Kidney capillary endothelial cell (primary cell): ENCODE results near the gene TUBA3E.
A peak's percentile ranks its signal among the peaks of the same experiment; 100 is the strongest.
"Not testable (repeated sequence)": the region's sequence is repeated elsewhere in the genome, so short reads cannot be mapped to it uniquely, and the experiment has no call there.

Experiments used
- DNase-seq: peaks from one replicate; pipeline ENCODE4 v3.0.0-alpha.2; 2018; ENCODE audit warnings: low spot score

Gene TUBA3E

DNA sequence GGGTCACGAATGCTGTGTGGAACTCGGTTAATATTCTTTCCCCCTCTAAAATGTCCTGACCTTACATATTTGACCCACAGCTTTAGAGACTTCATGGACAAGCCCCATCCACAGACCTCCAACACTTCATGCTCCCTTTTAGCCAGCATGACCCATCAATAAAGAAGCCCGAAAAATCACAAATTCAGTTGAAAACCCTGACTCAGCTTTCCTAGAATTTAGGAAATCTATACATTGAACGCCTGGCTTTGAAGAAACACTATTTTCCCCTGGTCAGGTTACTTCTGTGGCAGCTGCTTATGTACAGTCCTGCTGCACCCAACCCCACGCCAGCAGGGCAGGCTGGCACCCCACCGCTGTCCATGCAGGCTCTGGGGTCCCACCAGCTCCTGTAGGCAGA lies 6.9 kb downstream of the TUBA3E start:
- not testable (repeated sequence) for DNase-seq

DNA sequence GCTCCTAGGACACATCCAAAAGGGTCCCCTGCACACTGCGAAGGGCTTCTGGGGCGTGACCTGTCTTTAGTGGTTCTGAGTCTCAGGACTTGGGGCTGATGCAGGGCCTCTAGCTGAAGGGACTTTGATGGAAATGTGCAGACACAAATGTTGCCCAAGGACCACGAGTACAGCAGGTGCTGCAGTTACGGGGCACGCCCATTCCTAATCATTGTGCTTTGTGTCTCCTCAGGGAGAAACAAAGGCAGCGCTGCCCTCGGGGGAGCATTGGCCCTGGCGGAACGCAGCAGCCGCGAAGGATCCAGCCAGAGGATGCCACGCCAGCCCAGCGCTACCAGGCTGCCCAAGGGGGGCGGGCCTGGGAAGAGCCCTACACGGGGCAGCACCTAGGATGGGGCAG lies 8.0 kb downstream of the TUBA3E start:
- DNase-seq: no peak

DNA sequence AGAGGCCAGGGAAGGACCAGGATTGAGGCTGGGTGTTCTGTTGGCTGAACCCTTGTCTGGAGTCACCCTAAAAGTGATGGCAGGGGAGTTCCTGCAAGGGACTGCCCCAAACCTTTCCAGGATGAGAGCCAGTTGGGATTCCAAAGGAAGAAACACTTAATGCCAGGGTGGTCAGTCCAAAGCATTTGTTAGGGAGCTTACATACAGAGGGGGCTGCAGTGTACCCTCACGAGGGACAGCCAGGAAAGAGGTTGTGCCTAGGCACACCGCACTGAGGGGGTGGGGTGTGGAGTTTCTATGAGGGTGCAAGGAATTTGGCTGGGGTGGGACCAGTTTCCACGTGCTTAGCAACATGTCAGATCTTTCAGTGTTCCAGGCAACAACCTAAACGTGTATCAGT lies 9.3 kb downstream of the TUBA3E start:
- DNase-seq: not testable (repeated sequence)

DNA sequence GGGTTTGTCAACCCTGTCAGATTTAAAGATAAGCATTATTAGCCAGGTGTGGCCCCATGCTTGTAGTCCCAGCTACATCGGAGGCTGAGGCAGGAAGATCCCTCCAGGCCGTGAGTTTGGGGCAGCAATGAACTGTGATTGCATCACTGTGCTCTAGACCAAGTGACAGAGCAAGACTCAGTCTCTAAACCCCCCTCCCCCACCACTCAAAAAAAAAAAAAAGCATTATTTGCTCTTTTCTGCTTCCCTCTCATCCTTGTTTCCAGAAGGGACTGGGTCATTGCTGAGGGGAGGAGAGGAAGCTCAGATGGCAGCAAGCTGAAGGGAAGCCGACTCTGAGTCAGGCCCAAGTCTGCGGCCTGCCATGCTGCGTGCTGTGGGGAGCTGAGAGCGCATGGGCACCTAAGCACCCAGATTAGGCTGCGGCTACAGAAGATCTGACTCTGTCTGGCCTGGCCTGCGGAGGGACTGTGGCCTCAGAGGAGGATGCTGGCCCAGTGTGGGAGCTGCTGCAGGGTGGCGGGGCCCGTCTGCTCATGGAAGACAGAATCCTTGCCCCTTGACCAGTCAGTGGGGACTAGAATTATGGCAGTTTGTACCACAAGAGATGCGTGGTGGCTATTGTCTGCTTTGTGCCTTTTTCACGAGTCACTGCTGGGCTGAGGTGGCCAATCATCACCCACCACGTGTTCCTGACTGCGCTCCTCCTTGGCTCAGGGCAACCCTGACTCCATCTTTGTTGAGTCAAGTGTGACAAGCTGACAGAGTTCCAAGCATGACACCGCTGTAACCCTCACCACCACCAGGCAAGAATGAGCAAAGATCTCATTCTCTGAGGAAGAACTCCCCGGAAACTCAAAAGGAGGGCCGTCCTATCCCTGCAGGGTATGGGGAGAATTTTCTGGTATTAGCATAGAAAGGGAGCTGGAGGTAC lies 10.1 kb downstream of the TUBA3E start:
- DNase-seq: not testable (repeated sequence)

DNA sequence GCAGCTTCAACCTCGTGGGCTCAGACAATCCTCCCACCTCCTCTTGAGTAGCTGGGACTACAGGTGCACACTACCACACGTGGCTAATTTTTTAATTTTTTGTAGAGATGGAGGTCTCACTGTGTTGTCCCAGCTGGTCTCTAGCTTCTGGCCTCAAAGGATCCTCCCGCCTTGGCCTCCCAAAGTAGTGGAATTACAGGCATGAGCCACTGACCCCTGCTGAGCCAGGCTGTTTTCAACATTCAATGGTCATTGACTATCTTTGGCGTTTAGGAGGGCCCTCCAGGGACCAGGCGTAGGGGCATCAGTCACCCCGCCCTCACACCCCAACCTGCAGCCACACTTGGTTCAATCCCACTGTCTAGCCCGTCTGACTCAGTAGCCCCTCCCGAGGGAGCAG lies 11.0 kb downstream of the TUBA3E start:
- DNase-seq: no peak

DNA sequence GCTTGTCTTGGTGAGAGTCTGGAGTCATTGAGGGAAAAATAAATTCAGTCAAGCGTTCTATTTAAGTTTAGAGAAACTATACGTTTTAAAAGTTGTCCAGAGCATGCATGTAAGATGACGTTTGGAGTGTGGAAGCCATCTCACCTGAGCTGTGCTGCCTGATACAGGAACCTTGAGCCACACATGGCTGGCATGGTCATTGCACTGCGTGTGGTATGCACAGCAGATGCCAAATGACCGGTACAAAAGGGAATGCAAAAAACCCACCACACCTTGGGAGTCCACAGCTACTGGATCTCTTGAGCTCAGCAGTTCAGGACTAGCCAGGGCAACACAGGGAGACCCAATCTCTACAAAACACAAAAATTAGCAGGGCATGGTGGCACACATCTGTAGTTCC lies 11.8 kb downstream of the TUBA3E start:
- DNase-seq: no peak

DNA sequence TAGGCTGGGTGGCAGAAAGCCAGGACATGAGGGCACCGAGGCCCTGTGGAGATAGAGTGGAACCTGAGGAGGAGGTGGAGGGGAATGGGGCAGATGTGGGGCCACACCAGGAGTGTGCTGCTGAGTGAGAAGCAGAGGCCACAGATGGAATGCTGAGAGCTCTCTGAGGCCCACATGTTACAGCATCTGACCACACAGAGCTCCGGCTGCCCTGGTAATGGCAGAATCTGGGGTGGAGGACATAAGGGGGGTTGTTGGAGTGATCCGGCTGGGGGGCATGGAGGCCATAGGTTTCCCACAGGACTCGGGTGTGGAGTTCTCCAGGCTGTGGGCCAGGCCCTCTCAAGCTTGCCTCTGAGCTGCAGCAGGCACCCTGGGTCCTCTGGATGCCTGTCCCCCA lies 12.3 kb downstream of the TUBA3E start:
- DNase-seq: no peak

DNA sequence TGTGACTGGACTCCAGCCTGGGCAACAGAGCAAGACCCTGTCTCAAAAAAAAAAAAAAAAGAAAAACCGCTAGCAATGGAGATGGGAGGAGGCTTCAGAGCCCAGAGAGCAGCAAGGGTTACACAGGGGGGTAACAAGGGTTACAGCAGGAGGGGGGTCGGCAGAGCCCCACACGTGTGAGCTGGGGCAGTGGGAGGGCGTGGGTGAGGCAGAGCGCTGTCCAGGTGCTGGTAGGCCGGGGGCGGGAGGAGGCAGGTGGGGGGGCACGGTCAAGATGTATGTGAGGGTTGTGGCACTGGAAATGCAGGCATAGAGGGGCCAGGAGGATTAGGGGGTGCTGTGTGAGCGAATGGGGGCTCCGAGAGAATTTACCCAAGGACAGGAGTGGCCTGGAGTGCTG lies 12.8 kb downstream of the TUBA3E start:
- no peak for DNase-seq

DNA sequence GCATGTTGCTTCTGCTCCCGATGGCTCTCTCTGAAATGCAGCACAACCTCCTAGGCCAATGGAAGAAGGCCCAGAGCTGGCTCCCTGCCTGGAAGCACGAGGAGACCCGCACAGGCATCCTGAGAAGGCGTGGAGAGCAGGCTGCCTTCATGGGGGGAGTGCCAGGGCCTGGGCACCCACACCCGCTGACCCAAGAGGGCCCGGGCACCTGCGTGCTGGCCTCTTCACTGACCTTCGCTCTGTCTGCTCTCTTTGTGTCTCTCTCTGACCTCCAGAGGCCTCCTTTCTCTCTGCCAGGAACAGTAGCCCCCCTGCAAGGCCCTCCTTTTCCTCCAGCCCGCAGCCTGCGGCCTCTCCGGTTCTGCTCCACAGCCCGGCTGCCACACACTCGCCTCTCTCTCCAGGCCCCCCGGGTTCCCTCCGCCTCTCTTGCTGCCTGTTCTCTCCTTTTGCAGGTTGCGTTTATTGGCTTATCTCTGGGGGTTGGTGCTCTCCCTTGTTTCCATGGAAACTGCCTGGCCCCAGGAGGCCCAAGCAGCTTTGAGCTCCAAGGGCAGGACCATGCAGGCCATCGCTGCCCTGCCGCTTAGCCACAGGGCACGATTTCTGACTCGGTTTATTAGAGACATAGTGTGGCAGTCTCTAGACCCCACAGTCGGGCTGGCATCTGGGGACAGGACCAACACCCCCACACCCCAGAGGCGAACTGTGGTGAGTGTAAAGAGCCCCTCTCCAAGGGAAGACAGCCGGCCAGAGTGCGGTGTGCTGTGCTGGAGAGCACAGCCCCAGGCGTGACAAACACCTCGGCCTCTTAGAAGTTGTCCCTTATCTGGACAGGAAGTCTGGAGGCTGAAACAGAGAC lies 14.5 kb downstream of the TUBA3E start:
- DNase-seq: no peak

DNA sequence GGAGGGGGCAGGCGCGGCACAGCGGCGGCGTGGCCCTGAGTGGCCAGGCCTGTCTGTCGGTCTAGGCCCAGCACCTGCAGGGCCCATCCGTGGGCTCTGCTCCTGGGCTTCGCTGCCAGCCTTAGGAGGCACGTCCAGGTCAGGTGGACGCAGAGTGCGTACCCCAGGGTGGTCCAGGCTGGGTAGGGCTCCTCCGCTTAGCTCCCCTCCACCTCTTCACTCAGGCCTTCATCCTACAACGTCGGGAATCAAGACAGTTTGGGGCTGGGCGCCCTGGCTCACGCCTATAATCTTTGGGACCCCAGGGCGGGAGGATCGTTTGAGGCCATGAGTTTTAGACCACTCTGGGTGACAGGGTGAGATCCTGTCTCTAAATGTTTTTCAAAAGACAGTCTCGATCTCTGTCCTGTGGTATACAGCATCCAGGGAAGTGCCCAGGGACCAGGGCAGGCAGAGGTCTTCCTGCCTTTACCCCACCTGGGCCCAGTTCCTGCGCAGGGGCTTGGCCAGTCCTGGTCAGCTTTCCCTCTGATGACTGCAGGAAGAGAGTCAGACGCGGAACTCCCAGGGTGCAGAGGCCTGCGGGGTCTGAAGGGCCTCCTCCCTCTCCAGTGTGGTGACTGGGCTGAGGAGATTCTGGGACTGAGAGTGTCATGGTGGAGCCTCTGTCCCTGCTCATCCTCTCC lies 15.3 kb downstream of the TUBA3E start:
- DNase-seq: peak; percentile 13

DNA sequence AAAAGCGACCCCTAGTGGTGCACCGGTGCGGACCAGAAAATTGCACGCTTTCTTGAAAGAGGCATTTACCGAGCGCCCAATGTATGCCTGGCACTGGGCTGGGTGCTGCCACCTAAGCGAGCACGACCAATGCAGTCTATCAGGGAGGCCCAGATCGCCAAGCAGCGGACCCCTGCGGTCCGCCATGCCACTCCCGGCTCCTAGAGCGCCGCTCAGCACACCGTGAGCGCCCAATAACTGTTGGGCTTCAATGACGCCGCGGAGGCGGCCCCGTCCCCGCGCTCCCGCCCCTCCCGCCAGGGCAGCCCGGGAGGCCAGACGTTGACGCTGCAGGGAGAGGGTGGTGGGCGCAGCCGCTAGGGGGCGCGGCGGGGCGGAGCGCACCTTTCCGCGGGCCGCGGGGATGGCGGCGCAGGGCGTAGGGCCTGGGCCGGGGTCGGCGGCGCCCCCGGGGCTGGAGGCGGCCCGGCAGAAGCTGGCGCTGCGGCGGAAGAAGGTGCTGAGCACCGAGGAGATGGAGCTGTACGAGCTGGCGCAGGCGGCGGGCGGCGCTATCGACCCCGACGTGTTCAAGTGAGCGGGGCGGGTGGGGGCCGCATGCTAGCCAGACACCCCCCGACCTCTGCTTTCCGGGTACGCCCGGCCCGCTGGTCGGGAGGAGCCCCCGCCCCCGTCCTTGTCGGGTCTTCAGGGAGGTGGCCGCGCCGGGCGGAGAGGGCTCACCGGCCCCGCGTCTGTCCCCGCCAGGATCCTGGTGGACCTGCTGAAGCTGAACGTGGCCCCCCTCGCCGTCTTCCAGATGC lies 16.2 kb downstream of the TUBA3E start, which contains the start of gene MZT2B:
Gene MZT2B, plus strand, starts transcription at position 383 of the 803 bp plus-strand sequence. Its CDS starts 21 bp downstream, at position 404.
- peak; percentile 75 for DNase-seq

DNA sequence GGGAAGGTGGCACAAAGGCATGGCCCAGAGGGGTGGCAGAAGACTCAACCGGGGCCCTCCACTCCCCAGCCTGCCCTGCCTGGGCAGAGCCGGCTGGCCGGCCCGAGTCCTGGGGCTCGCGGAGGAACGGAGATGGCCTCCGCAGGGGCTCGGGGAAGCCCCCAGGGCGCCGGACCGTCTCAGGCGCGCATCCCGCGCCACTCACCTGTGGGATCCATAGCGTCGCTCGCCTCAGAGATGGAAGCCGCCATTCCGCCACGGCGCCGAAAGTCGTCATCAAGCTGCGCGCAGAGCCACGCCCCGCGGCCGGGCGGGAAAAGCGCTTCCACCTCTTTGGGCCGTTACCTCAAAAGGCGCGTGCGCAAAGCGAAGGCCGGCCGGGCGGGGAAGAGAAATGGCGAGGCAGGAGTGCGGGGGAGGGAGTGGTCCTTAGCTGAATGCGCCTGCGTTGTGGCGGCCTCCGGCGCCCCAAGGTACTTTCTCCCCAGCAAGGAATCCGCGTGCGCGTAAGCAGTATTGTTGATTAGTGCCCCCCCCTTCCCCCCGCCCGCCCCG lies 16.8 kb downstream of the TUBA3E start, which contains the start of gene SMPD4:
Gene SMPD4, minus strand, starts transcription at position 278 of the 555 bp plus-strand sequence. CDS start 5,010 bp downstream, outside the sequence.
- DNase-seq: peak; percentile 91

DNA sequence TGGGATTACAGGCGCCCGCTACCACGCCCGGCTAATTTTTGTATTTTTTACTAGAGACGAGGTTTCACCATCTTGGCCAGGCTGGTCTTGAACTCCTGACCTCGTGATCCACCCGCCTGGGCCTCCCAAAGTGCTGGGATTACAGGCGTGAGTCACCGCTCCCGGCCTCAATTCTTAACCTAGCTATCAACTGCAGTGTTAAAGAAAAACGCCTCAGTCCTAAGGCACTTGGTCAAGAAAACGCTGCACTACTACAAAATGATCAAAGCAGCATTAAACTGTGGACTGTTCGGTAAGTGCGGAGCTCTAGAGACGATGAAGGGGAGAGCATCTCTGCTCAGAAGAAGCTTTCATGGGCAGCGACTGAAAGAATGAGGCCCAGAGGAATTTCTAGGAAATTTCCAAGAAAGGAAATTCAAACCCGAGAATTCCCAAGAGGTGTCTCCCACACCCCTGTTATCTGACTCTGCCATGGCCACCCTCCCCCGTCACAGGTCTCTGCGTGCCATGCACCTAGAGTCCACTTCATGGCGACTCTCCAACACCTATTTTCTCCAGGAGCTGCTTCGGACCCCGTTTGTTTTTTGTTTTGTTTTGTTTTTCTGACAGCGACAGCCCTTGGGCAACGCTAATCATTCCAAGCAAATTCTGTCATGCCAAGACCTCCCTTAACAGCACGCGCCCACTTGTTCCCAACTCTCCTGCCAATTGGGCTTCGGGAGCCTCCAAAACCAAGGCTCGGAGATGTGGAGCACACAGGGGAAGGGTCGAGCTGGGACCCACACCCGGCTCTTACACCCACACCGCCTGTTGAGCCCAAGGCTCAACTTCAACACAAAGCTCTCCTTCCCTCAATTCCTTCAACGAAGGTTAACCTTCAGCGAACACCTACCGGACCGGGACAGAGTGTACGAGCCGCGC lies 17.6 kb downstream of the TUBA3E start:
- DNase-seq: peak; percentile 4

DNA sequence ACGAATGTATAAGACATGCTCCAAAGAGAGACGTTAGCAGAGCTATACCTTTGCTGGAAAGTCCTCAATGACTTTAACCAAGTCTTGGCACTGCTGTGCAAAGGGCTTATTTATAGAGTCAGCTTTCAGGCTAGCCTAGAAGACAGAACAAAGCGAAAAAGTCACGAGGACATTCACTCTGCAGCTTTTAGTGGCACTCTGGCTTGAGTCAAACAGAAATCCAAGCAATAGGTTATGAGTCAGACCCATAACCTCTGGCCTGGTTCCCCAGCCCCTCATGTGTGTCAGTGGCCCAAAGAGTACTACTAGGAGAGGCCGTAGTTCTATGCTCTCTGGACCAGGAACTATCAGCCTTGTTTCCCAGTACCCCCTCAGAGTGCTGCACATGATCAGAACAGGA lies 23.4 kb downstream of the TUBA3E start:
- DNase-seq: not testable (repeated sequence)

DNA sequence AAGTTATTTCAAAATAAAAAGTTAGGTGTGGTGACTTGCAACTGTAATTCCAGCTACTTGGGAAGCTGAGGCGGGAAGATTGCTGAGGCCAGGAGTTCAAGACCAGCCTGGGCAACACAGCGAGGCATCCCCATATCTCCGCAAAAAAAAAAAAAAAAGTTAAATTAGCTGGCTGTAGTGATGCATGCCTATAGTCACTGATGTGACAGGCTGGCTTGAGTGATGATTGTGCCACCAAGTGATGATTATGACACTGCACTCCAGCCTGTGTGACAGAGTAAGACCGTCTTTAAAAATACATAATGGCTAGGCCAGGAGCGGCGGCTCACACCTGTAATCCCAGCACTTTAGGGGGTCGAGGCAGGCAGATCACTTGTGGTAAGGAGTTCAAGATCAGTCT lies 28.3 kb downstream of the TUBA3E start:
- DNase-seq: no peak

DNA sequence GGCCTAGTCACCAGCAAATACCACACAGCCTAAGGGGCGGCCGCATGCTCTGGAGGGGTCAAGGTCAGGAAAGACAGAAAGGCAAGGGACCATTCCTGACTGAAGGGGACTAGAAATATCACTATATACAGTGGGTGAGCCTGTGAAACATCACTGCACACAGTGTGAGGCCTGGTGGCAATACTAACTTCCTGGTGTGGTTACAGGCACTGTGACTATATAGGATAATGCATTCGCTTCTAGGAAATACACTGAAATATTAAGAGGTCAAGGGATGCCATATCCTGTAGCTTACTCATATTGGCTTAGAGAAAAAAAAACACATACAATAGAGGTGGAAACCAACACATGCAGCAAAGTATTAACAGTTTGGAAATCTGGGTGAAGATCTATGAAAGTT lies 29.1 kb downstream of the TUBA3E start:
- DNase-seq: peak; percentile 28

DNA sequence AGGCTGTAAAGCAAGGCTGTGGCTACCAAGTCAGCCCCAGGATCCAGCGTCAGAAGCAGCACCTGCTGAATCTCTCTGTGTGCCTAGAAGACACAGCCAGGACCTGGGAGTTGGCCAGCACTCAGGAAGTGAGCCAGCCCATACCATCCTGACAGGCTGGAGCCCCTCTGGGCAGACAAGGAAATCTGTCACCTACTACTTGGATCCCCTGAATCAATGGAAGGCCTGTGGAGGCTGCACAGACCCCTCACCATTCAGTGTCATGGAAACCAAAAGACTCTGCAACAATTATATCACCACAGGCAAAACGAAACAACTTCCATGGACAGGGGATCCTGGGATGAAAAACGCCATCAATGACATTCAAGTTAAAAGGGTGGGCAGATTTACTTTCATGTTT lies 31.6 kb downstream of the TUBA3E start:
- DNase-seq: not testable (repeated sequence)

DNA sequence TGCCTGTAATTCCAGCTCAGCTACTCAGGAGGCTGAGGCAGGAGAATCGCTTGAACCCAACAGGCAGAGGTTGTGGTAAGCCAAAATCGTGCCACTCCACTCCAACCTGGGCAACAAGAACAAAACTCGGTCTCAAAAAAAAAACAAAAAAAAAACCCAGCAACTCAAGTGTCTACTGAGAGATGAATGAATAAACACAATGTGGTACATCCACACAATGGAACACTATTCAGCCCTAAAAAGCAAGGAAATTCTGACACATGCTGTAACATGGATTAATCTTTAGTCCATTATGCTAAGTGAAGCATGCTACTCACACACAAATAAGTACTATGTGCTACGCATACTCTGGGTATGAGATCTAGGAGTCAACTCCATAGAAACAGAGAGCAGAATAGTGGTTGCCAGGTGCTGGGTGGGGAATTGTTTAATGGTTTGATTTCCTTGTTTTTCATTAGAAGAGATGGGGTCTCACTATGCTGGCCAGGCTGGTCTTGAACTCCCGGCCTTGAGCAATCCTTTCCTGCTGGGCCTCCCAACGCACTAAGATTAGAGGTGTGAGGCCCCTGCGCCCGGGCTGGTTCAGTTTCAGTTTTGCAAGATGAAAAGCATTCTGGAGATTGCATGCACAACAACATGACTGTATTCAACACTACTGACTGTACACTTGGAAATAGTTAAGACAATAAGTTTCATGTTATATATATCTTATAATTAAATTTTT lies 32.8 kb downstream of the TUBA3E start:
- DNase-seq: no peak

DNA sequence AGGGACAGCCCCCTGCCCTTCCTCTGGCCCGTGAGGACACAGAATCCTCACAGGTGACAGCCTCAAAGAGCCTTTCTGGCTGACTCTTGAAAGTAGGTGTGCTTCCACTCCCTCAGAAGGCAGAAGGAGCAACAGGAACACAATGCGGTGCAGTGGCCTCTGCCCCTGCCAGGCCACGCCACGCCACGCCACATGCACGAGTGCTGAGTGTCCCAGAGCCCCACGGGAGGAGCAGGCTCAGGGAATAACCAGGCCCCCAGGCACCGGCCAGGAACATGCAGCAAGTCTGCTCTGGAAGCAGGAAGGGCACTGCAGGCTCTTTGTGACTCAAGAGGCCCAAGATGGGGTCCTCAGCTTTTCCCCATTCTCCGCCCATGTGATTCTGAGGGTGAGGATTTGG lies 35.3 kb downstream of the TUBA3E start:
- no peak for DNase-seq
